Activated CD8-positive, alpha-beta memory T cell treated with anti-CD3 and anti-CD28 coated beads for 4 hours (primary cell): ENCODE measurements around the gene CD74.
"Not testable (repeated sequence)": the region's sequence is repeated elsewhere in the genome, so short reads cannot be mapped to it uniquely, and the experiment has no call there.

Experiments
- DNase-seq, 2 donors: peaks; one replicate each; pipeline ENCODE4 v3.0.0-alpha.2; 2020; ENCODE audit warnings: low read depth in 2 of 2

CD74 gene

GRCh38 chr5:150412319-150413175 lies at the start of gene CD74:
Gene CD74, minus strand, starts transcription at chr5:150412910. Its CDS starts 161 bp downstream, at chr5:150412749.
- peak; percentile 89 for DNase-seq

DNA sequence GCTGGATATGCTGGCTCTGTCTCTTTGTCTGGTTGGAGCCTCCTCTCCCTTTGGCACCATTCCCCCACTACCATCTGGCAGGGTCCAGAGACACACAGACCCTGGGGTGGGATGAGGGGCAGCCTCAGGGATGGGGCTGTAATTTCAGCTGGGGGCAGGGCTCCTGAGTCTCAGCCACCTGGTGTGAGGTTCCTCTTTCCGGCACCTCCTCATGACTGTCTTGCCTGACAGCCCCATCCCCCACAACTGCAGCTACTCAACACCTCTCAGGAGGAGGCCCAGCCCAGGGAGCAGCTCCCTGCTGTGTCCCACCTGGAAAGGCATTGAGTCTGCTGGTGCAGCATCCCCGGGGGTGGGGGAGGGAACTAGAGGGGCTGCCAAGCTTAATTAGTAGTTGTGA lies 48.5 kb upstream of the CD74 start:
- no peak for DNase-seq

GRCh38 chr5:150460781-150461180 lies 48.1 kb upstream of the CD74 start:
- no peak for DNase-seq

DNA sequence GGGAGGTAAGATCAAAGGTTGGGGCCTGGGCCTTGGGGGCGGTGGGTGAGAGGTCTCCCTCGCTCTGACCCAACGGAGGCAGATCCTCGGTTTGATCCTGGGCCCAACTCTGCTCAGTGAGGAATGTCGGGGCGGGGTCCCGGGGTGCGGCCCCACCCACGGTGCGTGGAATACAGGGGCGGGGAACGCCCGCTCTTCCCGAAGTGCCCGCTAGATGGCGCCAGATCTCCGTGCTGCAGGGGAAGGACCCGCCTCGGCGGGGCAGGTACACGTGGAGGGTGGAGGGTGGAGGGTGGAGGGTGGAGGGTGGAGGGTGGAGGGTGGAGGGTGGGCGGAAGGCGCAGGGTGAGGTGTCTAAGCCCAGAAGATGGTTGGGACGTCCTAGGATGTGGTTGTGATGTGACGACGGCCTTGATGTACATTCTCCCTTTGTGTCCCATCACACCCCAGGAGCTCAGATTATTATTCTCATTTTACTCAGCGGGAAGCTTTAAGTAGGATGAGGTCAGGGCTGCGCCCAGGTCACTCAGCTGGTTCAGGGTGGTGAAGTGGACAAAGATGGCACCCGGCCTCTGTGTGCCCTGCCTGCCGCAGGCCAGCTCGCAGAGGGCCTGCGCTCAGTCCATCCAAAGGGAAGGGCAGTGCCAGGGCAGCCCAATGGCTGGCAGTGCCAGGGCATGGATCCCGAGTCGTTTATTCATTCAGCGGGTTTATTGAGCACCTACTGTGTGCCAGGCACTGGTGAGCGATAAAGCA lies 46.3 kb upstream of the CD74 start:
- peak; percentile 77 to 78 for DNase-seq

DNA sequence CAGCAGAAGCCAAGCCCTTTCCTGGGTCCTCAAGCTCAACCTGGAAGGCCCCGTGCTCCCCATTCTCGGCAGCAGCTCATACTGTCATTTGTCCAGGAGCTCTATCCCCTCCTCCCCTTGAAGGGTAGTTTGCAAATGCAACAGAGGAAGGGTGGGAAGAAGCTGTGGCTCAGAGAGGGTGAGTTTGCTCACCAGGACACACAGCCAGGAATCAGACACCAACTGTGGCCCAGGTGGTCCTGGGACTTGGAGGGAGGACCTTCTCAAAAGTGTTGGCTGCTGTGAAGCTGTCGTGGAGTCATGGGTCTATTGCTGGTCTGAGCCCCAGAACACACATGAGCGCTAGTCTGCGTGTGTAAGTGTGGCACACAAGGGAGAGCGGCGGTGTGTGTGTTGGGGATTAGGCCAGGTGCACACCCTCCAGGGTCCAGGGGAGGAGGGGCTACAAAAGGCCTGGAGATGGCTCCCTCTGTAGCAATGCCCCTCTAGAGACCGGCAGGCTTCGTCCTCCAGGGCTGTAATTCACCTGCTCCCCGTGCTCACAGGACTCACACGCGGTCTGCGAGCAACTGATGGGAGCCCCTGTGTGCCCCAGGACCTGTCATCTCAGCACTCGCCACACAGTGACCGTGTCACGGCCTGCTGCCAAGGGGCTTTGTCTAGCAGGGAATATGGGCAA lies 45.0 kb upstream of the CD74 start:
- no peak for DNase-seq

DNA sequence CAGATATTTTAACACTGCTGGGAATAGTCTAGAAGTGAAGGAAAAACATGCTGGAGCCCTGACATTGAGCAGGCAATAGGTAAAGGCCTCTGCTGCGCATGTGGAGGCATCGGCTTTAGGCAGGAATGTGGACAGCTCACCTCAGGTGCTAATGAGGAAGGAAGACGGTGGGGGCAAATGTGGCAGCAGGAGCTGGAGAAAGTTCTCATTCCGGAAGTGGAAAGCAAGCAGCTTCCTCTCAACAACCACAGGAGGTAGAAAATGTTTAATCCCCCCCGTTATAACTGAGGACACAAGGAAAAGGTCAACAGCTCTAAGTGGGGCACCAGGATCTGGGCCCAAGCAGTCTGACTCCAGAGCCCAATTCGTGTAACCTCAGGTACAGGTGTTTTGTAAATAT lies 44.4 kb upstream of the CD74 start:
- no peak for DNase-seq

GRCh38 chr5:150454492-150455229 lies 42.0 kb upstream of the CD74 start:
- DNase-seq: no peak

DNA sequence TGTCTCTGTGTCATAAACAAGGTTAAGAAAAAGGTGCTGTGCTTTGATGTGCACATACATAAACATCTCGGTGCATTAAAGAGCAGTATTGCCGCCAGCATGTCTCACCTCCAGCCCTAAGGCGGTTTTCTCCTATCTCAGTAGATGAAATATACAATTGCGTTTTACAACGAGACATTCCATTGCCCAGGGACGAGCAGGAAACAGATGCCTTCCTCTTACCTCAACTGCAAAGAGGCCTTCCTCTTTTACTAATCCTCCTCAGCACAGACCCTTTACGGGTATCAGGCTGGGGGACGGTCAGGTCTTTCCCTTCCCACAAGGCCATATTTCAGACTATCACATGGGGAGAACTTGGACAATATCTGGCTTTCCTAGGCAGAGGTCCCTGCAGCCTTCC lies 41.3 kb upstream of the CD74 start:
- DNase-seq: not testable (repeated sequence)

DNA sequence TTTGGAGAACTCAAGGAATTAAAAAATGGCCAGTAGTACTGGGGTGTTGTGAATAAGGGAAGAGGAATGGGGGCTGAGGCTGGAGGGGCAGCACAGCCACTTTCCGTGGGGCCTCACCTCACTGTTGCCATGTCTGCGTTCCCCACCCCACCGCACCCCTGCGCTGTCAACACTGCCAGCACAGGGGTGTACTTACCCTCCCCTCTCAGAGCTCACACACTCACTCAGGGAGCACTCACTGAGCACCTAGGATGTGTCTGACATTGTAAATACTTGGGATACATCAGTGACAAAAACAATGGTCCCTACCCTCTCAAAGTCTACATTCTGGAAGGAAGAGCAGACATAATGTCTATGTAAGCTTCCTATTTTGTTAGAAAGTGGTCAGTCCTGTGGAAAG lies 40.2 kb upstream of the CD74 start:
- DNase-seq: no peak

DNA sequence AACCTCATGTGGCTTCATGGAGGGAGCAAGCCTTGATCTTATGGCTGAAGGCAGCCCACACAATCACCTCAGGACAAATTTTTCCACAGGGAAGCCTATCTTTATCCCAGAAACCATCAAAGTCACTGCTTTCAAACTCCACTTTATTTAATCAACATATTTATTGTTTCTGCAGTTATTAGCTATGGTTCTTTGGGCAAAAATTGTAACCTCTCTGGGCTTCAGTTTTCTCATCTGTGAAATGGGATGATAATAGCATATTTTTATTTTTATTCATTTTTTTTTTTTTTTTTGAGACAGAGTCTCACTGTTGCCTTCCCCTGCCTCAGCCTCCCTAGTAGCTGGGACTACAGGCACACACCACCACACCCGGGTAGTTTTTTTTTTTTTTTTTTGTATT lies 38.9 kb upstream of the CD74 start:
- DNase-seq: no peak

- DNase-seq: peak; percentile 87 to 92
Observed at GRCh38 chr5:150449517-150450339, 37.0 kb upstream of the CD74 start, which contains the start of gene RPS14. Gene RPS14, minus strand, starts transcription at chr5:150449739. Its CDS starts 2,006 bp downstream, at chr5:150447733.

GRCh38 chr5:150448952-150449516 lies 36.3 kb upstream of the CD74 start:
- DNase-seq: peak in 1 of 2 donors; percentile 4

GRCh38 chr5:150448334-150448733 lies 35.6 kb upstream of the CD74 start:
- no peak for DNase-seq

DNA sequence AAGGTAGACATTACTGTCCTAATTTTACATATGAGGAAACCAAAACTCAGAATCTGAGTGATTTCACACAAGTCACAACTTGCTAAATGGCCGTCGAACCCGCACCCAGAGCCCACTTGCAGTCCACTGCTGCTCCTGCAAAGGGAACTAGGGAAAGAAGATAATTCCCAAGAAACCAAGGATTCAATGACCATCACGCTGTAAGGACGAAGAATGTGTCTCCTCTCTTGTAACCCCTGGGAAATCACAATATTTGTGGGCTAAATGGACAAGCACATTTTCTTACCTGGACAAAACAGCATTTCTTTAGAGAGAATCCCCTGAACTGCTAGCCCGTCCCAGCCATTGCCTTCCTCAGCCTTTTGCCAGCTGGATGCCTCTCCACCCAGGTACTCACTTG lies 34.5 kb upstream of the CD74 start:
- DNase-seq: no peak

- no peak for DNase-seq
Observed at GRCh38 chr5:150446583-150446982, 33.9 kb upstream of the CD74 start.

- no peak for DNase-seq
Observed at GRCh38 chr5:150446088-150446487, 33.4 kb upstream of the CD74 start.

- DNase-seq: no peak
Observed at GRCh38 chr5:150444770-150445169, 32.1 kb upstream of the CD74 start.

DNA sequence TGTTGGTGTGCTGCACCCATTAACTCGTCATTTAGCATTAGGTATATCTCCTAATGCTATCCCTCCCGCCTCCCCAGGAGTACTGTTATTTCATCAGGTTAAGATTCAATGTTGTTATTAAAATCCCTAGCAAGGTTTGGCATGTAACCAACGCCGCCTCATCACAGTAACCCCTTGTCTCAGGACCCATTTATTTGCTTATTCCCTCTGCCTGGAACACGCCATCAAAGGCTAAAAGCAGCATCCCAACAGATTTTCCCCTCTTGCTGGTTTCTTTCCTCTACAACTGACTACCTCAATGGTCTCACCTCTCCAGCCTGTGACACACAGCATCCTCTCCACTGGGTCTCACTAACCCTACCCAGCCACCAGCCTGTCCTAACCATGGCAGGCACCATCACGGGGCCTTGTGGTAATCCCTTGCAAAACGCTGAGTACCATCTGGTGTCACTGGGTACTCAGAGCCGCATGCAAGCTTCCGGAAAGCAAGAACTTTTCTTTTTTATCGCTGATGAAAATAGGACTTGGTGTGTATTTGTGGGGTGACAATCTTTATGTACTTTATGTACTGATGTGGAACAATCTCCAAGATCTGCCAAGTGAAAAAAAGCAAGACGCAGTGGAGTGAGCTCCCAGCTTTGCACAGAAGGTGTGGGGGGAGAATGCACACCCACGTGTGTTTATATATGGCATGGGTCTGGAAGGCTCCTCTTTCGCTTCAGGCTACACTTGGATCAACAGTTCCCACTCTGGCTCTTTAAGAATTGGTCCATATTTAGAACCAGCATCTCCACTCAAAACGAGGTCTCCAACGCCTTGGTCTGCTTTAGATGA lies 30.7 kb upstream of the CD74 start:
- DNase-seq: no peak

- DNase-seq: no peak
Observed at GRCh38 chr5:150442699-150443080, 30.0 kb upstream of the CD74 start.
